ENCODE measurements around the gene SPO11.
A peak's percentile ranks its signal among the peaks of the same experiment; 100 is the strongest.

SPO11 gene

DNA sequence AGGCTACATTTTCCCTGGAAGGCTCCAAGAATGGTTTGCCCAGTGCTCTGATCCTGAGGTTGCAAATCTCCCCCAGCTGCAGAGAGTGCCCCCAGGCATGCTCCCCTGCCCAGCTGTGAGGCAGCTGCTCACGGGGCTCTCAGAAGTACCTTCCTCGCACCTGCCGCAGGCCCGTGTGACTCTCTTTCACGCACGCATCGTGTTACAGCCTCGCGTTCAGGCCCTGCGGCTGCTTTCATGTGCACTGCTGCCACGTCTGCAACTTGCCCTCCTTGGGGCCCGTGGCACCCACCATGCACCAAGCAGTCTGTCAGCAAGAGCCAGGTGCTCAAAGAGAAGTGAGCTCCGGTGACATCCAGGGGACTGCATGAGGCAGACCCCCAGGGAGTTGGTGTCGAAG lies 28.6 kb upstream of the SPO11 start:
- intact Hi-C loops (cut with DNase I; ENCODE audit: low total_unique reads): no loop called here
- no peaks in the 10 kb centered on the region for H3K9me3 ChIP-seq
- no peaks in the 10 kb centered on the region for H3K4me1 ChIP-seq
- no peak for DNase-seq
- H3K27me3 ChIP-seq: peaks cover 0 to 7% of the 10 kb centered on the region in 2 donors
- no peaks in the 10 kb centered on the region for H3K36me3 ChIP-seq
- H3K27ac ChIP-seq: no peak overlapping the region
- H3K4me3 ChIP-seq: no peak overlapping the region
- TF ChIP-seq, protein P1, sequence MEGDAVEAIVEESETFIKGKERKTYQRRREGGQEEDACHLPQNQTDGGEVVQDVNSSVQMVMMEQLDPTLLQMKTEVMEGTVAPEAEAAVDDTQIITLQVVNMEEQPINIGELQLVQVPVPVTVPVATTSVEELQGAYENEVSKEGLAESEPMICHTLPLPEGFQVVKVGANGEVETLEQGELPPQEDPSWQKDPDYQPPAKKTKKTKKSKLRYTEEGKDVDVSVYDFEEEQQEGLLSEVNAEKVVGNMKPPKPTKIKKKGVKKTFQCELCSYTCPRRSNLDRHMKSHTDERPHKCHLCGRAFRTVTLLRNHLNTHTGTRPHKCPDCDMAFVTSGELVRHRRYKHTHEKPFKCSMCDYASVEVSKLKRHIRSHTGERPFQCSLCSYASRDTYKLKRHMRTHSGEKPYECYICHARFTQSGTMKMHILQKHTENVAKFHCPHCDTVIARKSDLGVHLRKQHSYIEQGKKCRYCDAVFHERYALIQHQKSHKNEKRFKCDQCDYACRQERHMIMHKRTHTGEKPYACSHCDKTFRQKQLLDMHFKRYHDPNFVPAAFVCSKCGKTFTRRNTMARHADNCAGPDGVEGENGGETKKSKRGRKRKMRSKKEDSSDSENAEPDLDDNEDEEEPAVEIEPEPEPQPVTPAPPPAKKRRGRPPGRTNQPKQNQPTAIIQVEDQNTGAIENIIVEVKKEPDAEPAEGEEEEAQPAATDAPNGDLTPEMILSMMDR (IDR thresholded peaks at IDR 0.05): no peak

GRCh38 chr20:57306747-57307146 lies 22.9 kb upstream of the SPO11 start:
- Histone ChIP-seq H3K4me3 (no peak overlapping the region), H3K9me3 (no peaks in the 10 kb centered on the region), H3K27me3 (peaks cover 0 to 30% of the 10 kb centered on the region in 2 donors), H3K27ac (no peak overlapping the region), H3K4me1 (no peaks in the 10 kb centered on the region), H3K36me3 (no peaks in the 10 kb centered on the region)
- no peak for DNase-seq
- intact Hi-C loops (cut with DNase I; ENCODE audit: low total_unique reads): no loop called here
- TF ChIP-seq, protein P1 (IDR thresholded peaks at IDR 0.05): no peak

GRCh38 chr20:57308451-57309271 lies 20.9 kb upstream of the SPO11 start:
- TF ChIP-seq, protein P1 (IDR thresholded peaks at IDR 0.05): no peak
- H3K9me3 ChIP-seq: no peaks in the 10 kb centered on the region
- no peak overlapping the region for H3K27ac ChIP-seq
- DNase-seq: peak in 1 of 2 donors; percentile 48
- H3K4me1 ChIP-seq: no peaks in the 10 kb centered on the region
- intact Hi-C loops (cut with DNase I; ENCODE audit: low total_unique reads): no loop called here
- peaks cover 0 to 29% of the 10 kb centered on the region in 2 donors for H3K27me3 ChIP-seq
- H3K36me3 ChIP-seq: no peaks in the 10 kb centered on the region
- H3K4me3 ChIP-seq: no peak overlapping the region

DNA sequence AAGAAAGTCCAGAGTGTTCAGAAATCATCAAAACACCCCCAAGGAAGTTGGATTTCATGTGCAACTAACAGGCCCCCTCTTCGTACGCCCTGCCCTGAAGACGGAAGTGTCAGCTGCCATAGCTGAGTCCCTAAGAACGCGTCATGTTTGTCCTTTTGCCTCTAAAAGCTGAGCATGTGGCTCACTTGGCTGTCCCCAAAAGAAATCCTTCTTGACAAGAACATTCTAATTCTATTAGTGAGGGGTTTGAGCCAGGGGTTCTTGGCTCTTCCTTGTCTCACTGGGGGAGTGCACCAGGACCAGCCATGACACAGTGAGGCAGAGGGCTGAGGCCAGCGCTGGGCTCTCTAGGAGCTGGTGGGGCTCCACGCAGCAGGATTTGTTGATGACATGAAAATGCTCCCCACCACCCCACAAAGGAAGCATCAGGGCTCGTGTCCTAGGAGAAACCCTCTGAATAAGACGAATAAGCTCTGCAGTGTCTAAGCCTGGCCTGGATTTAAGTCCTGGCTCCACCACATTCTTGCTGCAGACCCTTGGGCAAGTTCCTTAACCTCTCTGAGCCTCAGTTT lies 20.0 kb upstream of the SPO11 start:
- intact Hi-C loops (cut with DNase I; ENCODE audit: low total_unique reads): no loop called here
- Histone ChIP-seq H3K36me3 (no peaks in the 10 kb centered on the region), H3K9me3 (no peaks in the 10 kb centered on the region), H3K4me1 (no peaks in the 10 kb centered on the region), H3K27me3 (peaks cover 0 to 27% of the 10 kb centered on the region in 2 donors), H3K4me3 (no peak overlapping the region), H3K27ac (no peak overlapping the region)
- TF ChIP-seq, protein P1 (IDR thresholded peaks at IDR 0.05): no peak
- DNase-seq: no peak

DNA sequence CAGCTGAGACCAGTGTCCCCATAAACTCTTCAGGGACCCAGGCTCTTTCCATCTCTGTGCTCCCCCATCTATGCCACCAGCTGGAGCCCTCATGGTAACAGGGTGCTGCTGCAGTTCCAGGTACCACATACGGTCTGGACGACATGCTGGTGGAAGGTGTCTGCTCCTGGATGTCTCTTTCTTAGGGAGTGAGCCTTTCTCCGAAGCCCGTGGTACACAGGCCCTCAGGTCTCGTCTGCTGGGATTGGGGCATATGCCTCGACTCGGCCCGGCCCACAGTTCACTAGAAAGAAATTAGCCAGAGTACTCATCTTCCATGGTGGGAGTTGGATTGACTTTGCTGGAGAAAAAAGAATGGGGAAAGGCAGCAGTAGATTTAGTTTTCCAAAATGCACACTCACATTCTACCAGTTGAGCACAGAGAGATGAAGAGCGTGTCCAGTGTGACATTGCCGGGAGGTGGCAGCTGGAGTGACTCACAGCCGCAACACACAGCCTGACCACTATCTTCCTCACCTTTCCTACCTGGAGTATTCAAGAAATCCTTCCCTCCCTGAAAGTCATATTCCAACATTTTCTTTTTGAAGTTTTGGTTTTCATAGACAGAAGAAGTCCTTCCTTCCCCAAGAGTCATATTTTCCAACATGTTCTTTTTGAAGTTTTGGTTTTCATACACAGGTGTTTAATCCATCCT lies 18.6 kb upstream of the SPO11 start:
- Histone ChIP-seq H3K27ac (no peak overlapping the region), H3K9me3 (no peaks in the 10 kb centered on the region), H3K27me3 (peaks cover 0 to 27% of the 10 kb centered on the region in 2 donors), H3K4me1 (no peaks in the 10 kb centered on the region), H3K4me3 (no peak overlapping the region), H3K36me3 (no peaks in the 10 kb centered on the region)
- no peak for DNase-seq
- TF ChIP-seq, protein P1 (IDR thresholded peaks at IDR 0.05): no peak
- intact Hi-C loops (cut with DNase I; ENCODE audit: low total_unique reads): no loop called here

Measured in tibial artery (tissue), 4 donors.